ENCODE results near the gene CCDC88A.

The CCDC88A gene

DNA sequence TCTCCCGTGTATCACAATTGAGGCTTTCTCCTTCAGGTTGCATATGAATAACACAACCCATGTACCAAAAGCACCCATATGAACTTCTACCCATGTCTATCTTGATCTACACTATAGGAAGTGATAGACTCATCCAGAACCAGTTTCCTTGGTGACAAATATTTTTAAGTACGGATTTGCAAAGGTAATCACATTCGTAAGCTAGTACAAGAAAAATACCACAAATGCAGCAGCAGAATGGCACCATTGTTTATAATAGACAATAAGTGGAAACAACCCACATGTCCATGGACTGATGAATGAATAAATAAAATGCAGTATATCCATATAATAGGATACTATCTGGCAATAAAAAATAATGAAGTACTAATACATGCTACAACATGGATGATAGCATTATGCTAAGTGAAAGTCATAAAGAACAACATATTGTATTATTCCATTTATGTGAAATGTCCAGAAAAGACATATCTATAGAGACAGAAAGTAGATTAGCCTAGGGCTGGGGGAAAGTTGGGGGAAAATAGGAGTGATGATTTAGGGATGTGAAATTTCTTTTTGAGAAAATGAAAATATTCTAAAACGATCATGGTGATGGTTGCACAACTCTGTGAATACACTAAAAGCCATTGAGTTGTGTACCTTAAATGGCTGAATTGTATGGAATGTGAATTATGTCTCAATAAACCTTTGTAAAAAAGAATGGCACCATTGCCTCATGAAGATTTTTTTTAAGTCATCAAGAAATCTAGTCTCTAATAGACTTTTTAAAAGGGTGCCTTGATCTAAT lies 3.4 kb upstream of the CCDC88A start:
- no peak for DNase-seq (ENCODE audit: low read depth in 2 of 2)

DNA sequence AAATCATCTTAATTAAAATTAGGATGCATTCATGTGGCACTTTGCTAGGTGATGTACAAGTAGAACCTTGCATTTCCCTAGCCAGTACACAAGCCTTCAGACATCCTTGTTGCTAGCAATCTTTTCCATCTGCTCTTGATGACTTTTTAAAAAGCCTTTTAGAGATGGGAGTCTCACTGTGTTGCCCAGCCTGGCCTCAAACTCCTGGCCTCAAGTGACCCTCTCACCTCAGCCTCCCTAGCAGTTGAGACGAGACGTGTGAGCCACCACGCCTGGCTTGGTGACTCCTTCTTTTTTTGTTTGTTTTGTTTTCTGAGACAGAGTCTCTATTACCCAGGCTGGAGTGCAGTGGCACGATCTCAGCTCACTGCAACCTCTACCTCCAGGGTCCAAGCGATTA lies 1.7 kb upstream of the CCDC88A start:
- DNase-seq (ENCODE audit: low read depth in 2 of 2): no peak

- no peak for DNase-seq (ENCODE audit: low read depth in 2 of 2)
These were observed 1.2 kb upstream of the CCDC88A start for GRCh38 chr2:55420871-55421270.

DNA sequence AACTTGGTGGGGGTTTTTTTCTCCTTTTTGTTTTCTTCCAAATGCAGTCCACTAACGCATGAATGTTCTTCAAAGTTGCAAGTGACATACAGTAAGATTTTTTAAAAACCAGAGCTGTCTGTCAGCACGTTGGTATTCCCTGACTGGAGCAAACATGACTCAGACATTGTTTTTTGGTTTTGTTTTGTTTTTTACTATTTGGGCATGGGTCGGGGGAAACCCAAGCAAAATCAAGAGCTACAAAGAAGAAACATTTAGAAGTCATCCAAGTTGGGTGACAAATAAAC lies 726 bp upstream of the CCDC88A start:
- DNase-seq (ENCODE audit: low read depth in 2 of 2): no peak

DNA sequence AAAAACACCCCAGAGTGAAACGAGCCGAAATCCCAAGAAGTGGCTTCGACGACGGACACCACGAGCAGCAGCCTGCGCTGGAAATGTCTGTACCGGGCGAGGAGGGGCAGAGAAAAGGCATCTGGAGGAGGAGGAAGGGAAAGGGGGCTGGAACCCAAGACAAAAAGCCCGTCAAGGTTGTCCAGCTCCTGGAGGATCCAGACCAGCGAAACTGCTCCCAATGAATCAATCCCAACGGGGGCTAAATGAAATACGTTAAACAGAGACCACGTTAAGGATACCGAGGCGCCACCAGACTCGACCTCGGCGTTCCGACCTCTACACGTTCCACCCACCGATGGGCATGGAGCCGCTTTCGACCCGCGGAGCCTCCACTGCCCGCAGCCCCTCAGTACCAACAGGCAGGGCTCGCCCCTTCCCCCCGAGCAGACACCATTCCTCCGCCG lies 400 bp downstream of the CCDC88A start:
- DNase-seq (ENCODE audit: low read depth in 2 of 2): peak in 1 of 2 donors; percentile 17

- no peak for DNase-seq (ENCODE audit: low read depth in 2 of 2)
These were observed 984 bp downstream of the CCDC88A start for GRCh38 chr2:55418512-55419232.

DNA sequence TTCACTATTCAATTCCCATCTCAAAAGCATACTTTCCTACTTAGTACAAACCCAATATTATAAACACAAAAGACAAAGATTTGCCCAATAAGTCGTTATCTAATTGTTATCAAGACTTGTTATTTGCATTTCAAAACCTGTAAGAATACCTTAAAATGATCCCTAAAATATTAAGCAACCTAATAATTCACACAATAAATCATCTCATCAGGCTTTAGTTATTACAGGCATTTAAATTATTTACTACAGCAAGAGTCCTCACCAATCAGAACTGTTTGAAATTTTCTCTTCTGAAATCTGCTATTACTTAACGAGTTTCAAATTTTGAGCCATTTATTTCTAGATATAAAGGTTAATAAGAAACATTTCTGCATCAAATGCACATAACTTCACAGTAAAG lies 1.6 kb downstream of the CCDC88A start:
- DNase-seq (ENCODE audit: low read depth in 2 of 2): no peak

DNA sequence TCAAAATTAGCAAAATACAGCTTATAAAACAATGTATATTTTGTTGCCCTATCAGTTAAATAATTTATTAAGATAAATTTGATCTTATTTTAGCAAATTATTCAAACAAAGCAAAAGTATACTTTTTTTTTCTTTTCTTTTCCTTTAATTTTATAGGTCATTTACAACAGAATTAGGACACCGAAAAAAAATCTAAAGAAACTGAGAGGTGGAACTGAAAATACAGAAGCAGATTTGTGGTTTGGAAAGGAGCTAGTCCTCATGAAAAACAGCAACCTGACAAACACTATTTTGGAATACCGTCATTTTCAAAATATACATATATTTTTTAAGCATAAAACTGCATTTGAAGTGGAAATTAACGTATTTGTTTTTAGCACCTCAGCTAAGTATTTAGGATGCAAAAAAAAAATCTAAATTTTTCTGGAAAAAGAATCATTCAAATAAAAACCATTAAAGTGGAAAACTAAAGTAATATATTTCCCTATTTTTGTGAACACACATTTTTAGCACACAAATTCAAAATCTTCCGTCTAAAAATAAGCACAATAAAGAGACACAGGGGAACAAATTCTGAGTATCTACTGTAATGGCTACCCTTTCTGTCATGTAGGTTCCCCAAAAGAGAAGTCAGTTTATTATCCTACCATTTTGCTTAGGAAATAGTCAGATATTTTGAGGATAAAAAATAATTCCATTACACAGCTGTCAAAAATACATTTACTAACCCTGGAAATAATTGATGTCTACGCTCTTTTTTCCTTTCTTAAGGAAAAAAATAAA lies 2.7 kb downstream of the CCDC88A start:
- no peak for DNase-seq (ENCODE audit: low read depth in 2 of 2)

GRCh38 chr2:55415300-55415699 lies 4.4 kb downstream of the CCDC88A start:
- DNase-seq (ENCODE audit: low read depth in 2 of 2): no peak

DNA sequence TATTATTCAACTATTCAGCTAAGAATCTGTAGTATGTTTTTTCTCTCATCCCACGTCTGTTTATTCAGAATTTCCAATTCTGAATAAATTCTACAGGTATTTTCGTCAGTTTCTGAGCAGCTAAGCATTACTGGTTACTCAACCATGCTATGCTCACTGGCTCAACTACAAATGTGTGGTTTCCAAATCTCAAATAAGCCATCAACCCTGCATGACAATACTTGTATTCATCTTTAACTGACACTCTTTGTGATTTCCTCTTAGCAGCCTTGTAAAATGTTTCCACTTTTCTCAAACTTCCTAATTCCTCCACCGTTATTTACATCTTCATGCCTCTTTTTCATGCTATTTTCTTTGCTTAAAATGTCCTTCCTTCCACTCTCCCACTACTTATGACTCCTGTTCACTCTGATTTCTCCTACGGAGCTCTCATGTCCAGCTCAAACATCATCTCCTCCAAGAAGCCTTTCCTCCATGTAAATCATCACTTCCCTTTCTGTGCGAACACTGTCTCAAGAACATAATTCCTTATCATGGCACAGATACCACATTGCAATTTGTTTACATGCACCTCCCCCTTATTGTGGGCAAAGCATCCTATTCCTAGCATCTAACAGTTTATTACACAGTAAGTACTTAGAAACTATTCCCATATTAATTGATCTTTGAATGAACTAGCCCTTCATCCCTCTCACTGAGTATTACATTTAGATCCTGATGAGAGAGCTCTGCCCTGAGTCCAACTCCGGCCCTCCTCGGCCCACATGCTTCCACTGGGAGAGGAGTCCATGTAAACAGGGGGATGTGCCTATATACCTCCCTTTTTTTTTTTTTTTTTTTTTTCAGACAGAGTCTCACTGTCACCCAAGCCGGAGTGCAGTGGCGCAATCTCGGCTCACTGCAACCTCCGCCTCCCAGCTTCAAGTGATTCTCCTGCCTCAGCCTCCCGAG lies 10.5 kb downstream of the CCDC88A start:
- no peak for DNase-seq (ENCODE audit: low read depth in 2 of 2)

- no peak for DNase-seq (ENCODE audit: low read depth in 2 of 2)
These were observed 11.4 kb downstream of the CCDC88A start for GRCh38 chr2:55408098-55408882.

DNA sequence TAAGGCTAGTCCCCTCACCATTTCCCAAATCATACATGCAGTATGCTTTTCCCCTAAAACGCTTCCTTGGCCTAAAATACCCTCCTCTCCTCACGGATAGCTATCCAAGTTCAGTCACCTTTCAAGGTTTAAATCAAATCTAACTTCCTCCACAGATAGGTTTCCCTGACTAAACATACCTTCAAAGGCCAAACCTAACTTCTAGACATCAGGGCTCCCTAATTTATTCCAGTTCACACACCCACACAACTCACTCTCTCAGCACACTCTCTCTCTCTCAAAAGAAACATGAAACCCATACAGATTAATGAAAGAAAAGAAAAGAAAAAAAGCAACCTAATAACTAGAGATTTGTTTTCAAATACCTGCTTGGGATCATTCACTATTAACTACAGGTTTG lies 14.5 kb downstream of the CCDC88A start:
- DNase-seq (ENCODE audit: low read depth in 2 of 2): no peak

DNA sequence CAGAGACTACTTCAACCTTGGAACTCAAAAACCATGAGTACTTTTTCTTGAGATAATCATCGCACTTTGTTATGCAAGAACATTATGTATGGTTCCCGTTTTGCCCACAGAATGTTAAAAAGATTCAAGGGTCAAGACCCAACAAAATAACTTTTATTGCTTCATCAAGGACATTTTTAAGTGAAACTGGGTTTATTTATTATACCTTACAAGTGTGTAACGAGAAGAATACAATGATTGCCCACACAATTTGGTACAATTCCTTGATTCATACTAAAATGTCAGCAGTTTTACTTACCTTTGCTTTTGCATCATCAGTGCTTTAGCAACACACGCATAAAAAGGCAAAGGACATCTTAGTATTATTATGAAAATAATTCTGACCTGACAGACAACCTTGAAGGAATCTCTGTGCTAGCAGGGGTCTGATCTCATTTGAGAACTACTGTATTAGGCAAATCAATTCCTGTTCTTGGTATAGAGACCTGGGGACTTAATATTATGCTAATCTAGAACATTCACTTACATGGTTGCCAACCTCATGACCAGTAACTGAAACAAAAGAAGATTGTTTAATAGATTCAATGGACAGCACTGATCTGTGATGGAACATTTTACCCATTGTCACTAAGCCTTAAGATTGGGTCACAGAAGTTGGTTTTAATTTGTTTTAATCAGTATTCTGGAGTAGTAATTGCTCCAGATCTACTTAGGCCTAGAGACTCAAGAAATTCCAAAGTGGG lies 16.2 kb downstream of the CCDC88A start:
- no peak for DNase-seq (ENCODE audit: low read depth in 2 of 2)

GRCh38 chr2:55401124-55401523 lies 18.5 kb downstream of the CCDC88A start:
- no peak for DNase-seq (ENCODE audit: low read depth in 2 of 2)

DNA sequence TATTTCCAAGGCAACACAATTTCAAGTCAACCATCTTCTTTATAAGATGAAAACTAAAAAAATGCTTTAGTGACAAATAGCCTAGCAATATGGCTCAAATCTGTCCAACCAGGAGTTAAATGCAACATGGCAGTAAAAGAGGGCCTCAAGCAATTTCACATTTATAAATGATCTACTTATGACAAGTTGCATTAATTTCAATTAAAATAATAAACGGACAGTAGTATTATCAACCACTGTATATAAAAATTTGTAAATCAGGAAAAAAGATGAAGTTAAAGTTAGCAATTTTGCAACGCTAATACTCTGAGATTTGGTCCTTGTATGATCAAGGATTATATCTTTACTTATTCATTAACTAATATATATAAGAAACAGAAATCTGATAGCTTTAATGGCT lies 19.3 kb downstream of the CCDC88A start:
- DNase-seq (ENCODE audit: low read depth in 2 of 2): no peak

DNA sequence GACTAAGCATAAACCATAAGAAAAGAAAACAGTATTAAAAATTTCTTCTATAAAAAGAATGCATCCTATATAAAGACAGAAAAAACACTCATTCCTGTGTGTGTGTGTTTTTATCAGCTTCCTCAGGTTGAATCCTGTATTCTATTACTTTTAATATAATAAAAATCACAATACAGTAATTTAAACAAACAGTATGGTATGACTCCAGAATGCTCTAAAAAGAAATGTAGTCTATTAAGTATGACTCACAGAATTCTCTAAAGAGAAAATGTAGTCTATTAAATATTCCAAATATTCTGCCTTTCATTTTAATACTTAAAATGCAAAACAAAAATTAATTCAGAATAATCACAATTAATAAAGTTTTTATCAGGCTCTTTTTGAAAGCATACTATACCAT lies 19.8 kb downstream of the CCDC88A start:
- no peak for DNase-seq (ENCODE audit: low read depth in 2 of 2)

DNA sequence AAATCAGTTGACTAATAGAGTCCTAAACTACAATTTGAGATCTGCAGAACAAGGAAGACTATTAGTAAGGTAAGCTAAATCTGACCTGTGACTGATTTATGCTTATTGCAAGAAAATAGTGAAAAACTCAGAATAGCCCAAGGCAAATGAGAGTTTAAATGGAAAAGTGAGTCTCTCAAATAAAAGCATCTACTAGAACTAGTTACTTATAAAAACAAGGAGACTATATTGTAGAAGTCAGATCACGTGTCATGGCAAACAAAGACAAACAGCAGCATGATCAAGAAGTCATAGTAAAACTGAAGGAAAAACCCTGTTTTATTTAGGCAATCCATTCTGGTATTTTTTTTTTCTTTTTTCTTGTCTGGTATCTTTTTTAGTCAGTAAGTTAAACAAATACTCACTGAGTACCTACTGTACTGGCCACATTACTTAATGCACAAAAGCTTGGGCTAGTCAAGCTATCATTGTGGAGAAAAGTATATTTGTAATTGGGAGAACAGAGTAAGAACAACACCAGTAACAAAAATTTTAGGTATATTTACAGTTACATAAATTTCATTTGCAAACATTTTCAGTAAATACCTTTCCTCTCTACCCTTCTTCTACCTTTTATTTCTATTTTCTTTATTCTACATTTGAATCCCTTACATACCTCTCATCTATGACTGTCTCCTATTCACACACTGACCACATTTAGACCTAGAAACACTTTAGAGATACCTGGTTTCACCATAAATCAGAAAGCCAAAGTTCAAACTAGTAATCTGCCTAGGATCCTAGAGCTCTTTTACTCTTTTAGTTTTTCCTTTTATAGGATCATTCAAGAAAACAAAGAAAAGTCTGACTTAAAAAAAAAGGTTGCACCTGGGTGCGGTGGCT lies 23.7 kb downstream of the CCDC88A start:
- no peak for DNase-seq (ENCODE audit: low read depth in 2 of 2)

- DNase-seq (ENCODE audit: low read depth in 2 of 2): no peak
These were observed 27.9 kb downstream of the CCDC88A start for GRCh38 chr2:55391615-55392242.

DNA sequence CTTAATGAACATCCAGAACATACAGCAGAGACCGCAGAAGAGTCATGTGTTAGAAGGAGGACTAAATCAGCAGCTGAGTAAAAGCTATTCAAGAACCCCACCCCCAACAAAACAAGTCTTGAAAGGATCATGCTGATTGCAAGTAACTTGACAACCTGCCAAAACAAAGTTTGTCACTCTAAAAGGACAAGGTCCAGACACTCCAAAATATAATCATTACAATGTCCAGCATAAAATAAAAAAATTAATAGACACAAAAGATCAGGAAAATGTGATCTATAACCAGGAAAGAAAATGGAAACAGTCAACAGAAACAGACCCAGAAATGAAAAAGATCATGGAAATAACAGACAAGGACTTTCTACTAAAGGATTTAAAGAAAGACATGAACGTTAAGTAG lies 28.5 kb downstream of the CCDC88A start:
- DNase-seq (ENCODE audit: low read depth in 2 of 2): no peak

All from stimulated activated CD8-positive, alpha-beta memory T cell treated with anti-CD3 and anti-CD28 coated beads, Interleukin-7, amount 100 ng/mL, for 4 hours (primary cell).